ENCODE results near the gene TNNT3.
A peak's percentile ranks its signal among the peaks of the same experiment; 100 is the strongest.

The TNNT3 gene

DNA sequence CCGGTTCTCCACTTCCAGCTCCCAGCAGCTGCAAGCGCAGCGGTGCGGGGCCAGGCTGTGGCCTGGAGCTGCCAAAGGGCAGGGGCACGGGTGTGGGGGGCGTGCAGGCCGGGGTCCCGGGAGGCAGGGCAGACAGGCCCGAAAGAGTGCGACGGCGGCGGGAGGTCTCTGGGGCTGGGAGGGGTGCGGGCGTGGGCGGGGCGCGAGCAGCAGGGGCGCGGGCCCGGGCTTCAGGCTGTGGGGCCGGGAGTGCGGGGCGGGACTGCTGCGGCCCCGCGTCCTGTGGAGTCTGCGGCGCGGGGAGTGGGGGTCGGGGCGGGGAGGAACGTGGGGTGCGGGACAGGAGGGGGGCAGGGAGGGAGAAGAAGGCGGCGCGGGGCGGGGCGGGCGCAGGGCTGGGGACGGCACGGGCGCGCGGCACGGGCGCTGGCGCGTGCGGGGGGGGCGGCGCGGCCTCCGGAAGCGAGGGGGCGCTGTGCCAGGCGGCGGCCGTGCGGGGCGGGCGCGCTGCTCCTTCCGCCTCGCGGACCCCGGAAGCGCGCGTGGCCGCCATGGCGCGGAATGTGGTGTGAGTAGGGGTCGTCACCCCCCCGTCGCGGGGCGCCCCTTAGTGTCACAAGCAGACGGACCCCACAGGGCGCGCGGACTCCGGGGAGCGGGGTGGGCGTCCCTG lies 27.4 kb downstream of the TNNT3 start, which contains the start of gene MRPL23:
Gene MRPL23 (plus strand): TSS at position 521 of the 673 bp plus-strand sequence. CDS start 31 bp downstream, at position 552.
- Histone ChIP-seq H3K4me3 (ENCODE audit: low read depth in 1 of 2, low read length in 2 of 2) (no peak within 1 kb of the TSS), H3K9ac (ENCODE audit: low read depth, low read length) (no peak within 1 kb of the TSS), H3K4me1 (ENCODE audit: insufficient read depth, low read length) (no peaks in the 10 kb centered on the region; the same call in 1 of the 2 replicates), H2AFZ (ENCODE audit: low read depth, low read length) (no peak within 1 kb of the TSS), H3K79me2 (ENCODE audit: insufficient read depth, low read length) (no peaks in the 10 kb centered on the region), H3K27ac (ENCODE audit: low read length) (no peak within 1 kb of the TSS), H3K36me3 (ENCODE audit: insufficient read depth, low read length) (no peaks in the 10 kb centered on the region), H3K27me3 (ENCODE audit: insufficient read depth, low read length, poor library complexity) (no peaks in the 10 kb centered on the region), H4K20me1 (ENCODE audit: insufficient read depth, low read length) (no peaks in the 10 kb centered on the region), H3K9me3 (ENCODE audit: insufficient read depth, low read length, severe bottlenecking) (no peaks in the 10 kb centered on the region), H3K4me2 (ENCODE audit: insufficient read depth, low read length) (no peak within 1 kb of the TSS)
- DNase-seq = no peak
- TF ChIP-seq, protein P1, sequence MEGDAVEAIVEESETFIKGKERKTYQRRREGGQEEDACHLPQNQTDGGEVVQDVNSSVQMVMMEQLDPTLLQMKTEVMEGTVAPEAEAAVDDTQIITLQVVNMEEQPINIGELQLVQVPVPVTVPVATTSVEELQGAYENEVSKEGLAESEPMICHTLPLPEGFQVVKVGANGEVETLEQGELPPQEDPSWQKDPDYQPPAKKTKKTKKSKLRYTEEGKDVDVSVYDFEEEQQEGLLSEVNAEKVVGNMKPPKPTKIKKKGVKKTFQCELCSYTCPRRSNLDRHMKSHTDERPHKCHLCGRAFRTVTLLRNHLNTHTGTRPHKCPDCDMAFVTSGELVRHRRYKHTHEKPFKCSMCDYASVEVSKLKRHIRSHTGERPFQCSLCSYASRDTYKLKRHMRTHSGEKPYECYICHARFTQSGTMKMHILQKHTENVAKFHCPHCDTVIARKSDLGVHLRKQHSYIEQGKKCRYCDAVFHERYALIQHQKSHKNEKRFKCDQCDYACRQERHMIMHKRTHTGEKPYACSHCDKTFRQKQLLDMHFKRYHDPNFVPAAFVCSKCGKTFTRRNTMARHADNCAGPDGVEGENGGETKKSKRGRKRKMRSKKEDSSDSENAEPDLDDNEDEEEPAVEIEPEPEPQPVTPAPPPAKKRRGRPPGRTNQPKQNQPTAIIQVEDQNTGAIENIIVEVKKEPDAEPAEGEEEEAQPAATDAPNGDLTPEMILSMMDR (IDR thresholded peaks at IDR 0.05; ENCODE audit: borderline replicate concordance, extremely low read depth, low read length, poor library complexity, severe bottlenecking) = no peak
- TF ChIP-seq EZH2 (IDR thresholded peaks at IDR 0.05; ENCODE audit: borderline replicate concordance, low read depth, low read length, severe bottlenecking) = no peak
- peak; percentile 59 for ATAC-seq (ENCODE audit: insufficient read depth, low read depth)

DNA sequence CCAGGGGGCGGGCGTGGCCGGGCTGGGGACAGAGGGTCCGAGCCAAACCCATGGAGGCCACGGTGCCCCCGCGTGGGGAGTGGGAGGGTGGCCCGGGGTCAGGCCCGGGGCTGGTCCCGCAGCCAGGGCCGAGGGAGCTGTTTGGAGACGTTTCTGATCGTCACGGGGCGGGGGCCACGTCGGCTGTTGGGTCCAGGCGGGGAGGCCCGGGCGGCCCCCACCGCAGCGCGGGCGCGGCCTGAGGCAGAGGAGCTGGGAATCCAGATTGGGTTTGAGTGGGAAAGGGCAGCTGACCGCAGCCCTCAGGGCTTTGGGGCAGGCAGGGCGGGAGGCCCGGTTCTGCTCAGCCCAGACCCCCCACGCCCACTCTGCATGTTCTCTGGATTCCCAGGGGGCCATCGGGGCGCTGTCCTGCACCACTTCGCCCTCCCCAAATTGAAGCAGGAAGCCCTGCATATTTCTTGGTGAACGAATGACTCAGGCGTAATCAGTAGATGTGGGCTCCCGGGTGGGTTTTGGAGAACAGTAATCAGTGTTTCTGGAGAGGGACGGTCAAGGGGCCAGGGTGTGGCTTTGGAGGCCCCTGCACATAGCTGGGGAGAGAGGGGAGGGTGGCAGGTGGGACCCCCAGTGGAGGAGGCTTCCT lies 28.2 kb downstream of the TNNT3 start:
- Histone ChIP-seq H4K20me1 (ENCODE audit: insufficient read depth, low read length) (no peaks in the 10 kb centered on the region), H3K4me1 (ENCODE audit: insufficient read depth, low read length) (no peaks in the 10 kb centered on the region), H3K9ac (ENCODE audit: low read depth, low read length) (no peak overlapping the region), H3K36me3 (ENCODE audit: insufficient read depth, low read length) (no peaks in the 10 kb centered on the region), H3K4me2 (ENCODE audit: insufficient read depth, low read length) (no peak overlapping the region), H3K9me3 (ENCODE audit: insufficient read depth, low read length, severe bottlenecking) (no peaks in the 10 kb centered on the region), H3K4me3 (ENCODE audit: low read depth in 1 of 2, low read length in 2 of 2) (no peak overlapping the region), H3K27ac (ENCODE audit: low read length) (no peak overlapping the region), H2AFZ (ENCODE audit: low read depth, low read length) (no peak overlapping the region), H3K27me3 (ENCODE audit: insufficient read depth, low read length, poor library complexity) (no peaks in the 10 kb centered on the region), H3K79me2 (ENCODE audit: insufficient read depth, low read length) (no peaks in the 10 kb centered on the region)
- no peak for DNase-seq
- peak; percentile 37 for ATAC-seq (ENCODE audit: insufficient read depth, low read depth)
- TF ChIP-seq, protein P1 (IDR thresholded peaks at IDR 0.05; ENCODE audit: borderline replicate concordance, extremely low read depth, low read length, poor library complexity, severe bottlenecking) = no peak
- TF ChIP-seq EZH2 (IDR thresholded peaks at IDR 0.05; ENCODE audit: borderline replicate concordance, low read depth, low read length, severe bottlenecking) = no peak

DNA sequence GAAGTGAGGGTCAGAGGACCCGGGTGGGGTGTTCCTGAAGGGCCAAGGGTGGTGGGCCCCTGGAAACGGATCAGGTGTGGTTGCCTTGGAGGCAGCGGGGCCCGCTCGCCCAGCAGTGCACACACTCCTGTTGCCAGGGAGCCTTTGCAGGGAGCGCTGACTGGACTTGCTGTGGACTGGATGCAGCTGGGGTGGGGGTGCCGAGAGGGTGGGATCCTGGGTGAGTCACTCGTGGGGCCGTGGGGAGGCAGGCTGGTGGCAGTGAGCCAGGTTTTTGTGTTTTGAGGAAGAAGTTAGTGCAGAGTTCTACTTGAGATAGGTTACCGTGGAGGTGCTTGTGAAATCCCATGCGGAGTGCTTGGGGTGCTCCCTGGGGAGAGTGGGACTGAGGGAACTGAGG lies 28.9 kb downstream of the TNNT3 start:
- Histone ChIP-seq H3K9ac (ENCODE audit: low read depth, low read length) (no peak overlapping the region), H3K36me3 (ENCODE audit: insufficient read depth, low read length) (no peaks in the 10 kb centered on the region), H3K4me2 (ENCODE audit: insufficient read depth, low read length) (peak overlapping the region; percentile 39; the same call in 1 of the 2 replicates), H3K9me3 (ENCODE audit: insufficient read depth, low read length, severe bottlenecking) (no peaks in the 10 kb centered on the region), H4K20me1 (ENCODE audit: insufficient read depth, low read length) (no peaks in the 10 kb centered on the region), H3K4me3 (ENCODE audit: low read depth in 1 of 2, low read length in 2 of 2) (peak overlapping the region in 1 of 2 experiments; percentile 36; a peak in 1 of 4 replicates), H3K27me3 (ENCODE audit: insufficient read depth, low read length, poor library complexity) (no peaks in the 10 kb centered on the region), H3K27ac (ENCODE audit: low read length) (no peak overlapping the region), H3K79me2 (ENCODE audit: insufficient read depth, low read length) (no peaks in the 10 kb centered on the region), H2AFZ (ENCODE audit: low read depth, low read length) (no peak overlapping the region), H3K4me1 (ENCODE audit: insufficient read depth, low read length) (no peaks in the 10 kb centered on the region)
- DNase-seq = no peak
- TF ChIP-seq EZH2 (IDR thresholded peaks at IDR 0.05; ENCODE audit: borderline replicate concordance, low read depth, low read length, severe bottlenecking) = no peak
- TF ChIP-seq, protein P1 (IDR thresholded peaks at IDR 0.05; ENCODE audit: borderline replicate concordance, extremely low read depth, low read length, poor library complexity, severe bottlenecking) = no peak
- peak; percentile 34; the same call in 2 of the 3 replicates for ATAC-seq (ENCODE audit: insufficient read depth, low read depth)

Data from DND-41 (cell line).